Adrenal gland (tissue), 5 donors: Measurements from ENCODE around the gene OSTC.

Experiments used
- POLR2A ChIP-seq, 2 donors: fragments of 450-650 bp; IDR thresholded peaks; one replicate each; pipeline ENCODE4 v1.6.1; 2017; ENCODE audit warnings: antibody characterized with exemption in 2 of 2, mild to moderate bottlenecking in 2 of 2, moderate library complexity in 1 of 2
- TF ChIP-seq, protein P1 (sequence below), 6 experiments: fragments of 450-650 bp in 4 of 6; fragments of 200-600 bp in 2 of 6; sonication (generic) in 1 of 6; IDR thresholded peaks; 1 replicate in 5 of 6; 2 replicates in 1 of 6; pipeline versions ENCODE4 v1.5.1 to v1.8.0; 2016 to 2021; ENCODE audit warnings: antibody characterized with exemption in 6 of 6, mild to moderate bottlenecking in 2 of 6, moderate library complexity in 1 of 6
- donor health status: DM: no; HTN: no; CAD: no.

GRCh38 chr4:108644237-108644636 is 6.2 kb upstream of the OSTC start:
- TF ChIP-seq, protein P1, sequence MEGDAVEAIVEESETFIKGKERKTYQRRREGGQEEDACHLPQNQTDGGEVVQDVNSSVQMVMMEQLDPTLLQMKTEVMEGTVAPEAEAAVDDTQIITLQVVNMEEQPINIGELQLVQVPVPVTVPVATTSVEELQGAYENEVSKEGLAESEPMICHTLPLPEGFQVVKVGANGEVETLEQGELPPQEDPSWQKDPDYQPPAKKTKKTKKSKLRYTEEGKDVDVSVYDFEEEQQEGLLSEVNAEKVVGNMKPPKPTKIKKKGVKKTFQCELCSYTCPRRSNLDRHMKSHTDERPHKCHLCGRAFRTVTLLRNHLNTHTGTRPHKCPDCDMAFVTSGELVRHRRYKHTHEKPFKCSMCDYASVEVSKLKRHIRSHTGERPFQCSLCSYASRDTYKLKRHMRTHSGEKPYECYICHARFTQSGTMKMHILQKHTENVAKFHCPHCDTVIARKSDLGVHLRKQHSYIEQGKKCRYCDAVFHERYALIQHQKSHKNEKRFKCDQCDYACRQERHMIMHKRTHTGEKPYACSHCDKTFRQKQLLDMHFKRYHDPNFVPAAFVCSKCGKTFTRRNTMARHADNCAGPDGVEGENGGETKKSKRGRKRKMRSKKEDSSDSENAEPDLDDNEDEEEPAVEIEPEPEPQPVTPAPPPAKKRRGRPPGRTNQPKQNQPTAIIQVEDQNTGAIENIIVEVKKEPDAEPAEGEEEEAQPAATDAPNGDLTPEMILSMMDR (IDR thresholded peaks at IDR 0.05): no peak
- no peak for TF ChIP-seq POLR2A (IDR thresholded peaks at IDR 0.05)
